Tibial artery (tissue), 4 donors: ENCODE data around the gene NRROS.
A peak's percentile ranks its signal among the peaks of the same experiment; 100 is the strongest.
"Not testable (repeated sequence)": the region's sequence is repeated elsewhere in the genome, so short reads cannot be mapped to it uniquely, and the experiment has no call there.

ENCODE experiments used
- DNase-seq, 2 donors: peaks; one replicate each; pipeline ENCODE4 v3.0.0-alpha.2; 2019
- H3K27ac ChIP-seq, 2 donors: fragments of 200-600 bp; sonication (generic) in 1 of 2; 1 replicate in 1 of 2; 2 replicates in 1 of 2; pipeline ENCODE4 v1.5.1; 2018 to 2019; ENCODE audit warnings: mild to moderate bottlenecking in 1 of 2
- H3K27me3 ChIP-seq, 2 donors: fragments of 200-600 bp; sonication (generic) in 1 of 2; one replicate each; pipeline versions ENCODE4 v1.5.1 to v1.6.0; 2016 to 2019
- H3K36me3 ChIP-seq, 3 donors: fragments of 200-600 bp; sonication (generic) in 2 of 3; one replicate each; pipeline ENCODE4 v1.5.1; 2016 to 2019; ENCODE audit warnings: mild to moderate bottlenecking in 2 of 3
- H3K4me1 ChIP-seq, 4 donors: fragments of 200-600 bp; sonication (generic) in 2 of 4; 1 replicate in 3 of 4; 2 replicates in 1 of 4; pipeline ENCODE4 v1.5.1; 2016 to 2019
- H3K4me3 ChIP-seq, 2 donors: fragments of 200-600 bp; sonication (generic) in 1 of 2; 1 replicate in 1 of 2; 2 replicates in 1 of 2; pipeline ENCODE4 v1.5.1; 2018 to 2019; ENCODE audit warnings: mild to moderate bottlenecking in 2 of 2
- H3K9me3 ChIP-seq, 3 donors: fragments of 200-600 bp; sonication (generic) in 1 of 3; one replicate each; pipeline ENCODE4 v1.5.1; 2016 to 2019
- CTCF ChIP-seq, 2 experiments: fragments of 200-600 bp in 1 of 2; fragments of 450-650 bp in 1 of 2; IDR thresholded peaks; one replicate each; pipeline ENCODE4 v1.5.1; 2017 to 2019; ENCODE audit warnings: antibody characterized with exemption in 2 of 2, mild to moderate bottlenecking in 1 of 2, moderate library complexity in 1 of 2
- intact Hi-C: fragments of 100-400 bp; cut with DNase I; formaldehyde crosslinking; loops from one replicate; pipeline ENCODE4 v1.15.0; 2023; ENCODE audit warnings: low total_unique reads

The NRROS gene

GRCh38 chr3:196633555-196634151 is 5.8 kb upstream of the NRROS start:
- no peaks in the 10 kb centered on the region for H3K9me3 ChIP-seq
- H3K27ac ChIP-seq: no peak overlapping the region
- H3K36me3 ChIP-seq: no peaks in the 10 kb centered on the region
- DNase-seq: peak in 1 of 2 donors; percentile 41
- H3K4me3 ChIP-seq: no peak overlapping the region
- no peak for TF ChIP-seq CTCF (IDR thresholded peaks at IDR 0.05)
- H3K27me3 ChIP-seq: peaks cover 0 to 29% of the 10 kb centered on the region in 2 donors
- intact Hi-C loops: no loop called here
- peaks cover 3 to 17% (median 10%) of the 10 kb centered on the region in 4 donors for H3K4me1 ChIP-seq

GRCh38 chr3:196634224-196634623 is 5.3 kb upstream of the NRROS start:
- no peak overlapping the region for H3K27ac ChIP-seq
- no peaks in the 10 kb centered on the region for H3K9me3 ChIP-seq
- H3K36me3 ChIP-seq: no peaks in the 10 kb centered on the region
- H3K27me3 ChIP-seq: peaks cover 0 to 34% of the 10 kb centered on the region in 2 donors
- DNase-seq: no peak
- no peak overlapping the region for H3K4me3 ChIP-seq
- peaks cover 3 to 19% (median 11%) of the 10 kb centered on the region in 4 donors for H3K4me1 ChIP-seq
- TF ChIP-seq CTCF (IDR thresholded peaks at IDR 0.05): no peak
- intact Hi-C loops: no loop called here

- TF ChIP-seq CTCF (IDR thresholded peaks at IDR 0.05): no peak
- H3K27me3 ChIP-seq: peaks cover 0 to 40% of the 10 kb centered on the region in 2 donors
- H3K36me3 ChIP-seq: no peaks in the 10 kb centered on the region
- H3K27ac ChIP-seq: no peak overlapping the region
- no peak for DNase-seq
- H3K4me3 ChIP-seq: no peak overlapping the region
- peaks cover 3 to 26% (median 17%) of the 10 kb centered on the region in 4 donors for H3K4me1 ChIP-seq
- intact Hi-C loops: no loop called here
- H3K9me3 ChIP-seq: no peaks in the 10 kb centered on the region
Measured at GRCh38 chr3:196634829-196635228, 4.7 kb upstream of the NRROS start.

GRCh38 chr3:196636369-196637349 is 2.8 kb upstream of the NRROS start:
- H3K27me3 ChIP-seq: peaks cover 0 to 50% of the 10 kb centered on the region in 2 donors
- DNase-seq: no peak
- no peaks in the 10 kb centered on the region for H3K36me3 ChIP-seq
- intact Hi-C loops: no loop called here
- no peaks in the 10 kb centered on the region for H3K9me3 ChIP-seq
- TF ChIP-seq CTCF (IDR thresholded peaks at IDR 0.05): no peak
- H3K4me1 ChIP-seq: peaks cover 3 to 24% (median 19%) of the 10 kb centered on the region in 4 donors
- no peak overlapping the region for H3K4me3 ChIP-seq
- no peak overlapping the region for H3K27ac ChIP-seq

- DNase-seq, H3K4me3 ChIP-seq, H3K27ac ChIP-seq, H3K36me3 ChIP-seq, H3K9me3 ChIP-seq, intact Hi-C loops: not testable (repeated sequence)
- Histone ChIP-seq H3K27me3 (peaks cover 0 to 52% of the 10 kb centered on the region in 2 donors), H3K4me1 (peaks cover 2 to 17% (median 13%) of the 10 kb centered on the region in 4 donors)
Measured at GRCh38 chr3:196637941-196638340, 1.6 kb upstream of the NRROS start.
